ENCODE measurements around the gene TAPT1.

- TF ChIP-seq REST (IDR thresholded peaks at IDR 0.05; ENCODE audit: insufficient read depth in 1 of 2, low read depth in 2 of 2, low read length in 2 of 2) (no peak), POLR2AphosphoS5 (IDR thresholded peaks at IDR 0.05; ENCODE audit: low read depth, low read length) (no peak), SIN3A (IDR thresholded peaks at IDR 0.05; ENCODE audit: borderline replicate concordance, insufficient read depth, low read length) (no peak), TAF1 (IDR thresholded peaks at IDR 0.05; ENCODE audit: borderline replicate concordance, insufficient read depth, low read length) (no peak), FOXP2 (optimal IDR thresholded peaks at IDR 0.05; ENCODE audit: borderline replicate concordance, extremely low read depth, extremely low read length, insufficient read depth) (no peak)
Measured at GRCh38 chr4:16129336-16129735, 96.9 kb downstream of the TAPT1 start.

Data from PFSK-1 (cell line).